Measurements from ENCODE around the gene WDR20. TPM values are rescaled to one million over a fixed set of nuclear protein-coding genes. Genes with fewer than 3 reads are reported as not detected.

WDR20 gene
- total RNA-seq, 1 experiment from 2014 or later, result 23.8 TPM

DNA sequence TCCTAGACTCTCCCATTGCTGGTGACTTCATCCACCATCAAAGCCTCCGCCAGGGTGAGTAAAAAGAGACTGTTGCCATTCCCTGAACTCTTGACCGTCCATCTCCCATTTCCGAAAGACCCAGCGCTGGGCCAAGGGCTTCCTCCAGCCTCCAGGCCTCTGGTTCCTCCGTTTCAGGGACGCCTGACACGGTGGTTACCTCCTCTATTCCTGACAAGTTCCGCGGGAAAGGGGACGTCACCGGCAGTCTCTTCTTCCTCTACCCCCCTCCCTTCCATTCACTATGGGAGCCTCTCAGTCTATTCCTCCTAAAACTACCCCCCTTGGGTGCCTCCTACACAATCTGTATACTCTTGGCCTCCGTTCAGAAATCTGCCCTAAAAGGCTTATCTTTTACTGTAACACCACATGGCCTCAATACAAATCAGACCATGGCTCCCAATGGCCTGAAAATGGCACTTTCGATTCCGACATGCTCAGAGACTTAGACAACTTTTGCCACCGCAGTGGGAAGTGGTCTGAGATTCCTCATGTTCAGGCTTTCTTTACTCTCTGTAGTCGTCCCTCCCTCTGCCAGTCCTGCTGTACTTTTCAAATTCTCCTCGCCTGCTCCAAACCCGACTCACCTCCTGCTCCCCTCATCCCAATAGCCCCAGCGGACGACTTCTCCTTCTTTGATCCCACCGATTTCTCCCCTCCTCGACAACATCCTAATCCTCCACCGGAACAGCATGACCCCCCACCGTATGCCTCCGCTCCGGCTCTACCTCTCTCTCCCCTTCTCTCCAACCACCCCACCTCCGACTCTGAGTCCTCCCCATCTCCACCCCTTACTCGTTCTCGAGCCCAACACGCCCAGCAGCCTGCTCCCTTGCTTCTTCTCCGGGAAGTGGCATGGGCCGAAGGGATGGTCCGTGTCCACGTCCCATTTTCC is 94.9 kb downstream of the WDR20 start:
- no peaks in the 10 kb centered on the region for H3K27me3 Mint-ChIP-seq (ENCODE audit: insufficient read depth, unreplicated experiment)
- no peak for TF ChIP-seq CTCF (IDR thresholded peaks at IDR 0.05; ENCODE audit: unreplicated experiment)
- CTCF ChIA-PET, result interaction anchor here (3.1 kb wide), 1 partner anchor 80 kb away, joined by 20 read pairs; no protein-coding TSS in a partner anchor

GRCh38 chr14:102235275-102235897 is 95.7 kb downstream of the WDR20 start:
- POLR2A ChIA-PET, result no interaction called here
- H3K27me3 Mint-ChIP-seq (ENCODE audit: insufficient read depth, unreplicated experiment), result no peaks in the 10 kb centered on the region
- CTCF ChIA-PET, result interaction anchor here (1.1 to 2.9 kb wide), 3 partner anchors 19 to 82 kb away, joined by 3 to 17 read pairs (median 10); no protein-coding TSS in a partner anchor
- peaks cover 4% of the 10 kb centered on the region for H3K36me3 Mint-ChIP-seq (ENCODE audit: insufficient read depth, unreplicated experiment)
- no peaks in the 10 kb centered on the region for H3K4me1 Mint-ChIP-seq (ENCODE audit: insufficient read depth, unreplicated experiment)
- no peak overlapping the region for H3K27ac Mint-ChIP-seq (ENCODE audit: low read depth, unreplicated experiment)
- no TSS peak for BruUV-seq (replicated peaks)
- H3K9me3 Mint-ChIP-seq (ENCODE audit: unreplicated experiment), result no peaks in the 10 kb centered on the region
- peak; percentile 91 for DNase-seq (ENCODE audit: unreplicated experiment)
- H3K4me3 Mint-ChIP-seq (ENCODE audit: unreplicated experiment), result no peak overlapping the region
- intact Hi-C loops (cut with micrococcal nuclease), result loop anchor here (1.0 to 2.0 kb wide), 3 partner anchors 45 to 79 kb away; partner anchors contain the start of gene MOK
- peak; percentile 66 for TF ChIP-seq CTCF (IDR thresholded peaks at IDR 0.05; ENCODE audit: unreplicated experiment)

More for the DNA sequence above, 94.9 kb downstream of the WDR20 start:
- Mint-ChIP-seq H3K9me3 (ENCODE audit: unreplicated experiment) (no peaks in the 10 kb centered on the region), H3K27ac (ENCODE audit: low read depth, unreplicated experiment) (no peak overlapping the region), H3K4me1 (ENCODE audit: insufficient read depth, unreplicated experiment) (no peaks in the 10 kb centered on the region), H3K36me3 (ENCODE audit: insufficient read depth, unreplicated experiment) (peaks cover 7% of the 10 kb centered on the region), H3K4me3 (ENCODE audit: unreplicated experiment) (no peak overlapping the region)
- no TSS peak for BruUV-seq (replicated peaks)
- intact Hi-C loops (cut with micrococcal nuclease), result loop anchor here (1.0 to 2.0 kb wide), 3 partner anchors 46 to 80 kb away; partner anchors contain the start of gene MOK
- POLR2A ChIA-PET, result interaction anchor here (1.3 to 1.4 kb wide), 2 partner anchors 79 to 81 kb away, joined by 3 to 5 read pairs; no protein-coding TSS in a partner anchor
- peak; percentile 22 for DNase-seq (ENCODE audit: unreplicated experiment)

DNA sequence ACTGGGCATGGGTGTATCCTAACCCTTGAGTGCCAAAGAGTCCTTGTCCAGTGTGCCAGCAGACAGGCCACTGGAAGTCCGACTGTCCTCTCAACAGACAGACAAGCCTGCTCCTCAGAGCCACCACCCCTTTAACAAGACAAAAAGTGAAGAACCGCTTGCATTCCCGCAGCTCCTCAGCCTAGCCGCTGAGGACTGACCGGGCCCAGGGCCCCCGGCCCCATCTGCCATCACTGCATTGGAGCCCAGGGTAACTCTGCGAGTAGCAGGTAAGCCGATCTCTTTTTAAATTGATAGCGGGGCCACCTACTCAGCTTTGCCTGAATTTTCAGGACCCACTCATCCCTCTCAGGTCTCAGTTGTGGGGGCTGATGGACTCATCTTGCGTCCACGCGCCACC is 96.3 kb downstream of the WDR20 start:
- POLR2A ChIA-PET, result interaction anchor here (0.6 kb wide), 1 partner anchor 477 kb away, joined by 4 read pairs; no protein-coding TSS in a partner anchor

More for the DNA sequence above, 96.3 kb downstream of the WDR20 start:
- no peak overlapping the region for H3K4me3 Mint-ChIP-seq (ENCODE audit: unreplicated experiment)
- H3K27me3 Mint-ChIP-seq (ENCODE audit: insufficient read depth, unreplicated experiment), result no peaks in the 10 kb centered on the region
- H3K27ac Mint-ChIP-seq (ENCODE audit: low read depth, unreplicated experiment), result no peak overlapping the region
- H3K9me3 Mint-ChIP-seq (ENCODE audit: unreplicated experiment), result no peaks in the 10 kb centered on the region
- TF ChIP-seq CTCF (IDR thresholded peaks at IDR 0.05; ENCODE audit: unreplicated experiment), result no peak
- no peak for DNase-seq (ENCODE audit: unreplicated experiment)
- H3K4me1 Mint-ChIP-seq (ENCODE audit: insufficient read depth, unreplicated experiment), result no peaks in the 10 kb centered on the region
- H3K36me3 Mint-ChIP-seq (ENCODE audit: insufficient read depth, unreplicated experiment), result peaks cover 7% of the 10 kb centered on the region
- CTCF ChIA-PET, result interaction anchor here (1.0 to 2.9 kb wide), 5 partner anchors 19 to 82 kb away, joined by 3 to 17 read pairs (median 4); no protein-coding TSS in a partner anchor
- no TSS peak for BruUV-seq (replicated peaks)
- intact Hi-C loops (cut with micrococcal nuclease), result no loop called here

Data from MCF 10A (cell line).